Measurements from ENCODE around the gene PIK3R5. TPM values are rescaled to one million over a fixed set of nuclear protein-coding genes. Genes with fewer than 3 reads are reported as not detected.

PIK3R5 gene
- polyA plus RNA-seq, 2 of the 4 experiments (the other 2 are of a cell fraction), result 0.01 TPM; not detected in 1

GRCh38 chr17:8904686-8905085 lies 60.8 kb downstream of the PIK3R5 start:
- WGBS (ENCODE audit: missing lambda C conversion rate), result 5% methylated on average over 5 of the region's 5 CpGs
- ChIA-PET POLR2A (no interaction called here), CTCF (interaction anchor here (1.0 to 2.0 kb wide), 2 partner anchors 9 to 16 kb away, joined by 3 to 8 read pairs; no protein-coding TSS in a partner anchor)
- FAIRE-seq (no peak), ATAC-seq (no peak), DNase-seq (ENCODE audit: low read depth in 1 of 2, low spot score in 1 of 2) (no peak)
- Histone ChIP-seq H3K27ac (no peak overlapping the region), H3K4me3 (no peak overlapping the region), H3K4me1 (no peaks in the 10 kb centered on the region), H3K9me3 (no peaks in the 10 kb centered on the region), H3K4me2 (no peak overlapping the region)
- no peak for TF ChIP-seq EHMT2 (IDR thresholded peaks at IDR 0.05; ENCODE audit: low read depth)
- no peak for TF ChIP-seq BCL3 (IDR thresholded peaks at IDR 0.05)
- TF ChIP-seq HMGXB4 (CRISPR knock-in tag; IDR thresholded peaks at IDR 0.05; ENCODE audit: borderline replicate concordance), result no peak
- no peak for TF ChIP-seq CBX2 (IDR thresholded peaks at IDR 0.05; ENCODE audit: borderline replicate concordance, low read depth)
- no peak for TF ChIP-seq FOSL2 (IDR thresholded peaks at IDR 0.05)
- no peak for TF ChIP-seq FOSL2 (CRISPR knock-in tag; IDR thresholded peaks at IDR 0.05)
- no peak for TF ChIP-seq HDAC2 (IDR thresholded peaks at IDR 0.05)
- no peak for TF ChIP-seq FOSB (CRISPR knock-in tag; IDR thresholded peaks at IDR 0.05)
- no peak for TF ChIP-seq MAX (IDR thresholded peaks at IDR 0.05)
- no peak for TF ChIP-seq EP300 (IDR thresholded peaks at IDR 0.05)

GRCh38 chr17:8904201-8904600 lies 61.3 kb downstream of the PIK3R5 start:
- no peak for FAIRE-seq
- Histone ChIP-seq H3K4me2 (no peak overlapping the region), H3K4me1 (no peaks in the 10 kb centered on the region), H3K27ac (no peak overlapping the region), H3K9me3 (no peaks in the 10 kb centered on the region), H3K4me3 (no peak overlapping the region)
- CTCF ChIA-PET, result interaction anchor here (1.0 to 2.0 kb wide), 2 partner anchors 9 to 16 kb away, joined by 3 to 8 read pairs; no protein-coding TSS in a partner anchor
- no peak for ATAC-seq
- no peak for DNase-seq (ENCODE audit: low read depth in 1 of 2, low spot score in 1 of 2)
- TF ChIP-seq USF2 (IDR thresholded peaks at IDR 0.05), result no peak
- TF ChIP-seq FOSL2 (IDR thresholded peaks at IDR 0.05), result no peak
- no peak for TF ChIP-seq FOSL2 (CRISPR knock-in tag; IDR thresholded peaks at IDR 0.05)
- TF ChIP-seq PHF8 (IDR thresholded peaks at IDR 0.05; ENCODE audit: borderline replicate concordance, low read depth), result no peak
- no peak for TF ChIP-seq MAFK (IDR thresholded peaks at IDR 0.05; ENCODE audit: partially characterized antibody)
- no peak for TF ChIP-seq CTCF (IDR thresholded peaks at IDR 0.05)
- no peak for TF ChIP-seq FOSB (CRISPR knock-in tag; IDR thresholded peaks at IDR 0.05)
- TF ChIP-seq E2F6 (IDR thresholded peaks at IDR 0.05; ENCODE audit: borderline replicate concordance, low read depth), result no peak
- TF ChIP-seq NPAS2 (CRISPR knock-in tag; IDR thresholded peaks at IDR 0.05; ENCODE audit: borderline replicate concordance), result no peak
- no peak for TF ChIP-seq PBX3 (IDR thresholded peaks at IDR 0.05)
- TF ChIP-seq CBX2 (IDR thresholded peaks at IDR 0.05; ENCODE audit: borderline replicate concordance, low read depth), result no peak
- no peak for TF ChIP-seq JUNB (IDR thresholded peaks at IDR 0.05)
- TF ChIP-seq HOXB13 (CRISPR knock-in tag; IDR thresholded peaks at IDR 0.05; ENCODE audit: low read depth), result no peak
- TF ChIP-seq HOXA7 (CRISPR knock-in tag; IDR thresholded peaks at IDR 0.05), result no peak
- no peak for TF ChIP-seq CHD4 (IDR thresholded peaks at IDR 0.05; ENCODE audit: borderline replicate concordance)
- WGBS (ENCODE audit: missing lambda C conversion rate), result 0% methylated on average over 2 of the region's 2 CpGs
- POLR2A ChIA-PET, result no interaction called here

Data from A549 (cell line).